ENCODE data around the gene GNB1.

GNB1 gene

GRCh38 chr1:1924386-1924785, 33.5 kb upstream of the GNB1 start:
- no peaks in the 10 kb centered on the region for H3K9me3 ChIP-seq (ENCODE audit: insufficient read depth, low read length)
- TF ChIP-seq EZH2phosphoT487 (conservative IDR thresholded peaks at IDR 0.05; ENCODE audit: low read length) (no peak), CTCF (IDR thresholded peaks at IDR 0.05; ENCODE audit: insufficient read depth, low read length, poor library complexity, severe bottlenecking) (no peak)
- H3K79me2 ChIP-seq (ENCODE audit: insufficient read depth, low read length), result no peaks in the 10 kb centered on the region
- no peaks in the 10 kb centered on the region for H3K27me3 ChIP-seq (ENCODE audit: low read length)
- no peak overlapping the region for H3K9ac ChIP-seq (ENCODE audit: low read length)
- no peaks in the 10 kb centered on the region for H4K20me1 ChIP-seq (ENCODE audit: low read depth, low read length)
- no peak overlapping the region for H3K4me3 ChIP-seq (ENCODE audit: insufficient read depth, low read length, poor library complexity, severe bottlenecking)
- H2AFZ ChIP-seq (ENCODE audit: low read depth, low read length, severe bottlenecking), result no peak overlapping the region
- H3K4me2 ChIP-seq (ENCODE audit: low read depth, low read length, poor library complexity, severe bottlenecking), result no peak overlapping the region
- no peaks in the 10 kb centered on the region for H3K36me3 ChIP-seq (ENCODE audit: low read length)
- no peaks in the 10 kb centered on the region for H3K9me2 ChIP-seq (replicated peaks; ENCODE audit: insufficient read depth, low read length)
- no peaks in the 10 kb centered on the region for H3F3A ChIP-seq (ENCODE audit: insufficient read depth)
- no peak overlapping the region for H3K27ac ChIP-seq (ENCODE audit: low read depth, low read length)

GRCh38 chr1:1922956-1923833, 32.3 kb upstream of the GNB1 start:
- no peak overlapping the region for H3K9ac ChIP-seq (ENCODE audit: low read length)

GRCh38 chr1:1922702-1922955, 31.7 kb upstream of the GNB1 start:
- no peak for TF ChIP-seq EZH2phosphoT487 (conservative IDR thresholded peaks at IDR 0.05; ENCODE audit: low read length)
- no peak for TF ChIP-seq CTCF (IDR thresholded peaks at IDR 0.05; ENCODE audit: insufficient read depth, low read length, poor library complexity, severe bottlenecking)
- Histone ChIP-seq H3K27me3 (ENCODE audit: low read length) (no peaks in the 10 kb centered on the region), H3K27ac (ENCODE audit: low read depth, low read length) (no peak overlapping the region), H3F3A (ENCODE audit: insufficient read depth) (no peaks in the 10 kb centered on the region), H3K79me2 (ENCODE audit: insufficient read depth, low read length) (no peaks in the 10 kb centered on the region), H3K4me3 (ENCODE audit: insufficient read depth, low read length, poor library complexity, severe bottlenecking) (no peak overlapping the region), H3K9me2 (replicated peaks; ENCODE audit: insufficient read depth, low read length) (no peaks in the 10 kb centered on the region), H3K9ac (ENCODE audit: low read length) (no peak overlapping the region), H3K4me2 (ENCODE audit: low read depth, low read length, poor library complexity, severe bottlenecking) (no peak overlapping the region), H2AFZ (ENCODE audit: low read depth, low read length, severe bottlenecking) (no peak overlapping the region), H4K20me1 (ENCODE audit: low read depth, low read length) (no peaks in the 10 kb centered on the region), H3K36me3 (ENCODE audit: low read length) (no peaks in the 10 kb centered on the region), H3K9me3 (ENCODE audit: insufficient read depth, low read length) (no peaks in the 10 kb centered on the region)

More at GRCh38 chr1:1922956-1923833, 32.3 kb upstream of the GNB1 start:
- H3K9me2 ChIP-seq (replicated peaks; ENCODE audit: insufficient read depth, low read length), result no peaks in the 10 kb centered on the region
- no peaks in the 10 kb centered on the region for H3K79me2 ChIP-seq (ENCODE audit: insufficient read depth, low read length)
- no peaks in the 10 kb centered on the region for H4K20me1 ChIP-seq (ENCODE audit: low read depth, low read length)
- no peaks in the 10 kb centered on the region for H3K9me3 ChIP-seq (ENCODE audit: insufficient read depth, low read length)
- no peak overlapping the region for H3K27ac ChIP-seq (ENCODE audit: low read depth, low read length)
- H3K36me3 ChIP-seq (ENCODE audit: low read length), result no peaks in the 10 kb centered on the region
- no peak overlapping the region for H3K4me3 ChIP-seq (ENCODE audit: insufficient read depth, low read length, poor library complexity, severe bottlenecking)
- H2AFZ ChIP-seq (ENCODE audit: low read depth, low read length, severe bottlenecking), result no peak overlapping the region
- no peaks in the 10 kb centered on the region for H3K27me3 ChIP-seq (ENCODE audit: low read length)
- H3F3A ChIP-seq (ENCODE audit: insufficient read depth), result no peaks in the 10 kb centered on the region
- no peak overlapping the region for H3K4me2 ChIP-seq (ENCODE audit: low read depth, low read length, poor library complexity, severe bottlenecking)
- no peak for TF ChIP-seq EZH2phosphoT487 (conservative IDR thresholded peaks at IDR 0.05; ENCODE audit: low read length)
- TF ChIP-seq CTCF (IDR thresholded peaks at IDR 0.05; ENCODE audit: insufficient read depth, low read length, poor library complexity, severe bottlenecking), result no peak

Data from SU-DHL-6 (cell line).